HUES48 (cell line): Measurements from ENCODE around the gene SLC22A4.

Experiments used
- H3K27ac ChIP-seq: one replicate; pipeline ENCODE4 v1.7.0; 2013; ENCODE audit warnings: low read depth, low read length, inconsistent platforms
- H3K27me3 ChIP-seq: 2 replicates; pipeline ENCODE4 v1.6.1; 2013; ENCODE audit warnings: mild to moderate bottlenecking, low read length; ENCODE audit not compliant: control insufficient read depth, insufficient read depth
- H3K36me3 ChIP-seq: 2 replicates; pipeline ENCODE4 v1.6.1; 2013; ENCODE audit warnings: low read length; ENCODE audit not compliant: control insufficient read depth, insufficient read depth
- H3K4me1 ChIP-seq: 2 replicates; pipeline ENCODE4 v1.6.1; 2013; ENCODE audit warnings: mild to moderate bottlenecking, low read length; ENCODE audit not compliant: control insufficient read depth, insufficient read depth
- H3K4me3 ChIP-seq: 2 replicates; pipeline ENCODE4 v1.5.1; 2013; ENCODE audit warnings: mild to moderate bottlenecking, low read depth, low read length
- H3K9ac ChIP-seq: 2 replicates; pipeline ENCODE4 v1.6.1; 2013; ENCODE audit warnings: mild to moderate bottlenecking, low read depth, low read length, moderate library complexity
- H3K9me3 ChIP-seq: 2 replicates; pipeline ENCODE4 v1.6.1; 2013; ENCODE audit warnings: low read length; ENCODE audit not compliant: control insufficient read depth, insufficient read depth

SLC22A4 gene

DNA sequence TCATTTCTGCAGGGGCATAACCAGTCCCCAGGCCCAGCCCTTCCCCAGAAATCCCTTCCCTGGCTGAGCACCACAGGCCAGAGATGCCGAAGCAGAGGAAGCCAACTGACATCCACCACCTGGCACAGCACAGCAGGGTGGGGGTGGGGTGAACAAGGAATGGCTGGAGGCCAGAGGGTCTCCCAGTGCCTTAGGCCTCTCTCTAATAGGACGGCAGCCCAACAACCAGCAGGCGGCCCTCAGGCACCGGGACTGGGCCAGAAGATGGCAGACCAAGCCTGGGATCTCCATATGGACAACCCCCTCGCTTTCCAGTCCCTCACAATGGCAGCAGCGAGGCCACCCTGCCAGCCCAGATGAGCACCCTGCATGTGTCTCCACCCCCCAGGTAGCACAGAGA lies 23.5 kb upstream of the SLC22A4 start:
- Histone ChIP-seq H3K9ac (no peak overlapping the region), H3K27me3 (no peaks in the 10 kb centered on the region), H3K27ac (no peak overlapping the region), H3K9me3 (no peaks in the 10 kb centered on the region), H3K4me3 (no peak overlapping the region), H3K36me3 (no peaks in the 10 kb centered on the region), H3K4me1 (no peaks in the 10 kb centered on the region)

DNA sequence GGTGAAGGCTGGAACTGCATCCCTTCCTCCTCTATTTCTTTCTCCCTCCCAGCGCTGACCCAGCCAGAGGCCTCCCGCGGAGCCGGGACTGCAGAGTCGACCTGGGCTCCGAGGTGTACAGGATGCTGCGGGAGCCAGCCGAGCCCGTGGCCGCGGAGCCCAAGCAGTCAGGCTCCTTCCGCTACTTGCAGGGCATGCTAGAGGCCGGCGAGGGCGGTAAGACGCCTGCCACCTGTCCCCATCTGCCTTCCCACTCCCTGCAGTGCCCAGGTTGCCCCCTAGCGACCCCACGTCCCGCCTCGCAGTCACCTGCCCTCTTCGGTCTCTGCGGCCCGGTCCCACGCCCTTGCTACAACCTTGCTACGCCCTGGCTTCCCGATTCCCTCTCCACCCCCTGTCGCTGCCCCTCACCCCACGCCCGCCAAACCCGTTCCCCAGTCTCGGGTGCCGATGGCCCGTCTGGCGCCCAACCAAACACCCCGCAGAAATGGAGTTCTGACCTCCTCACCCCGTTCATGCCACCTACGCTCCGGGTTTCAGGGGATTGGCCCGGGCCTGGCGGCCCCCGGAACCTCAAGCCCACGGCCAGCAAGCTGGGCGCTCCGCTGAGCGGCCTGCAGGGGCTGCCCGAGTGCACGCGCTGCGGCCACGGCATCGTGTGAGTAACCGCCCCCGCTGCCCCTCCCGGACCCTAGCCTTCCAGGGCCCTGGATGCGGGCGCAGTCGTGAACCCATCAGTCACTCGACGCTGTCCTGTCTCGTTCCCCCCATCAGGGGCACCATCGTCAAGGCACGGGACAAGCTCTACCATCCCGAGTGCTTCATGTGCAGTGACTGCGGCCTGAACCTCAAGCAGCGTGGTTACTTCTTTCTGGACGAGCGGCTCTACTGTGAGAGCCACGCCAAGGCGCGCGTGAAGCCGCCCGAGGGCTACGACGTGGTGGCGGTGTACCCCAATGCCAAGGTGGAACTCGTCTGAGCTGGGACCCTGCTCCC lies 22.6 kb upstream of the SLC22A4 start:
- H3K9me3 ChIP-seq: no peaks in the 10 kb centered on the region
- H3K27ac ChIP-seq: no peak overlapping the region
- H3K4me3 ChIP-seq: no peak overlapping the region
- H3K36me3 ChIP-seq: no peaks in the 10 kb centered on the region
- H3K9ac ChIP-seq: no peak overlapping the region
- H3K27me3 ChIP-seq: no peaks in the 10 kb centered on the region
- H3K4me1 ChIP-seq: no peaks in the 10 kb centered on the region

- Histone ChIP-seq H3K36me3 (no peaks in the 10 kb centered on the region), H3K27me3 (no peaks in the 10 kb centered on the region), H3K9ac (no peak overlapping the region), H3K27ac (no peak overlapping the region), H3K4me1 (no peaks in the 10 kb centered on the region), H3K4me3 (no peak overlapping the region), H3K9me3 (no peaks in the 10 kb centered on the region)
Measured at GRCh38 chr5:132272311-132273210, 21.6 kb upstream of the SLC22A4 start.

GRCh38 chr5:132273631-132274030 lies 20.6 kb upstream of the SLC22A4 start:
- no peak overlapping the region for H3K27ac ChIP-seq
- no peak overlapping the region for H3K4me3 ChIP-seq
- H3K4me1 ChIP-seq: 0 out of 2 replicates have a peak, but pooled peaks cover 5% of the 10 kb centered on the region
- H3K27me3 ChIP-seq: no peaks in the 10 kb centered on the region
- H3K36me3 ChIP-seq: no peaks in the 10 kb centered on the region
- no peak overlapping the region for H3K9ac ChIP-seq
- H3K9me3 ChIP-seq: no peaks in the 10 kb centered on the region

- Histone ChIP-seq H3K4me1 (0 out of 2 replicates have a peak, but pooled peaks cover 5% of the 10 kb centered on the region), H3K27me3 (no peaks in the 10 kb centered on the region)
Measured at GRCh38 chr5:132274050-132274792, 20.0 kb upstream of the SLC22A4 start.

GRCh38 chr5:132275367-132276220 lies 18.6 kb upstream of the SLC22A4 start:
- H3K9ac ChIP-seq: no peak overlapping the region
- H3K9me3 ChIP-seq: no peaks in the 10 kb centered on the region
- H3K4me3 ChIP-seq: no peak overlapping the region
- H3K27me3 ChIP-seq: no peaks in the 10 kb centered on the region
- no peak overlapping the region for H3K27ac ChIP-seq
- no peaks in the 10 kb centered on the region for H3K36me3 ChIP-seq
- H3K4me1 ChIP-seq: 0 out of 2 replicates have a peak, but pooled peaks cover 5% of the 10 kb centered on the region

More at GRCh38 chr5:132274050-132274792, 20.0 kb upstream of the SLC22A4 start:
- H3K9me3 ChIP-seq: no peaks in the 10 kb centered on the region
- no peak overlapping the region for H3K27ac ChIP-seq
- H3K9ac ChIP-seq: no peak overlapping the region
- no peaks in the 10 kb centered on the region for H3K36me3 ChIP-seq
- no peak overlapping the region for H3K4me3 ChIP-seq

DNA sequence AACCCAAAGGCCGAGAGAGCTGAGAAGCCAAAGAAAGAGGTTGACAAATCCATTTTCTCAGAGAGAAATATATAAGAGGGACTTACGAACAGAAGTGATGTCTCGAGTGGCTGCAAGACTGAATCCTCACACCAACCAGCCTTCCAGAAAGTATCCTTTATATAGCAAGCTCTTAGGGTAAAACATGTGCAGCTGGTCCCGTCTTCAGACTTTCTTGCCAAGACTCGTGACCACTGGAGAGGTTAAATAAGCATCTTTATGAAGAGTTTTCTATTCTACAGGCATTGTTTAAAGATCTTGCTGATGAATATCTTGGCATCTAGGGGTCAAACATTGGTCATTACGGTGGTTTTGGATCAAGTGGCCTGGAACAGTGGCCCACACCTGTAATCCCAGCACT lies 16.9 kb upstream of the SLC22A4 start:
- H3K4me1 ChIP-seq: 0 out of 2 replicates have a peak, but pooled peaks cover 5% of the 10 kb centered on the region
- no peak overlapping the region for H3K9ac ChIP-seq

DNA sequence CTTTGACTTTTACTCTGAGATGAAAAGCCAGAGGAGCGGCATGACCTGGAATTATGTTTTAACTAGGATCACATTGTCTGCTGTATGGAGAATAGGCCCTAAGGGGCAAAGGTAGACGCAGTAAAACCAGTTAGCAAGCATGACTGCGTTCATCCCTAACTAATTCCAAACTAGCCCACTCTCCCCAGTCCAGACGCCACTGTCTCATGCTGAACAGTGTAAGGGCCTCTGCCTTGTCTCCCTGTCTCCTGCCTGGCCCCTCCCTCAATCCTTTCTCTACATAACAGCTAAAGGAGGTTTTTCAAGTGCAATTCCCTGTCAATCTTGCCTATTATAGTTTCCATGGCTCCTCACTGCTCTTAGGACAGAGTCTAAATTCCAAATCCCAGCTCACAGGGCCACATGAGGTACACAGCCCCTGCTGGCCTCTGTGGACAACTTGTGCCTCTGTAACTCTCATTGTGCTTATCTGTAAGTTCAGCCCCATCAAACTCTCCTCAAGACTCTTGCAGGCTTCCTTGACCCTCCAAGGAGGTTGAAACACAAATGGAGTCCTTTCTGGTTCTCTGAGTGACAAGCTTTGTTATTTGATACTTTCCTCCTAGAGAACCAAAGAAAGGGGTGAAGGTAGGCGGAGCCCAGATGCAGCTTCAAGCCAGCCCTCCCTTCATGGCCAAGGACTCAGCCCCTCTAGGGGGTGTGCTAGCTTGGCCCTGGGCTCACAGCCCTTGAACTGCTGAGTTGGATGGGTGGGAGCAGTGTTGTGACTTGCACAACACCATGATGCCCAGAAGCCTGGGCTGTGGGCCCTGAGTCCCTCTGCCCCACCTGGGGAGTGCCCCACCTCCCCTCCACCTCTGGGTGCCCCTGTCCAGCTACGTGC lies 16.0 kb upstream of the SLC22A4 start:
- H3K4me3 ChIP-seq: no peak overlapping the region

More for the DNA sequence above, 16.9 kb upstream of the SLC22A4 start:
- Histone ChIP-seq H3K9me3 (no peaks in the 10 kb centered on the region), H3K4me3 (no peak overlapping the region), H3K36me3 (no peaks in the 10 kb centered on the region), H3K27ac (no peak overlapping the region), H3K27me3 (no peaks in the 10 kb centered on the region)

GRCh38 chr5:132279801-132280200 lies 14.4 kb upstream of the SLC22A4 start:
- Histone ChIP-seq H3K27ac (no peak overlapping the region), H3K9me3 (no peaks in the 10 kb centered on the region), H3K4me1 (0 out of 2 replicates have a peak, but pooled peaks cover 5% of the 10 kb centered on the region), H3K27me3 (no peaks in the 10 kb centered on the region), H3K4me3 (no peak overlapping the region), H3K36me3 (no peaks in the 10 kb centered on the region), H3K9ac (no peak overlapping the region)

More for the DNA sequence above, 16.0 kb upstream of the SLC22A4 start:
- Histone ChIP-seq H3K4me1 (0 out of 2 replicates have a peak, but pooled peaks cover 5% of the 10 kb centered on the region), H3K27me3 (no peaks in the 10 kb centered on the region), H3K9me3 (no peaks in the 10 kb centered on the region), H3K36me3 (no peaks in the 10 kb centered on the region), H3K27ac (peak overlapping the region; percentile 5), H3K9ac (no peak overlapping the region)
